ENCODE results near the gene PMM2.

Gene PMM2

GRCh38 chr16:8853150-8853549 is 55.5 kb downstream of the PMM2 start:
- no peak for DNase-seq

GRCh38 chr16:8853611-8854010 is 56.0 kb downstream of the PMM2 start:
- no peak for DNase-seq

- no peak for DNase-seq
These were observed 56.8 kb downstream of the PMM2 start for GRCh38 chr16:8854298-8854948.

GRCh38 chr16:8855051-8855786 is 57.6 kb downstream of the PMM2 start:
- DNase-seq: no peak

GRCh38 chr16:8855972-8856371 is 58.3 kb downstream of the PMM2 start:
- no peak for DNase-seq

GRCh38 chr16:8858994-8859912 is 61.6 kb downstream of the PMM2 start:
- DNase-seq: no peak

- DNase-seq: no peak
These were observed 62.6 kb downstream of the PMM2 start for GRCh38 chr16:8859913-8860881.

- DNase-seq: no peak
These were observed 64.1 kb downstream of the PMM2 start for GRCh38 chr16:8861563-8862308.

- DNase-seq: no peak
These were observed 64.9 kb downstream of the PMM2 start for GRCh38 chr16:8862309-8863130.

- no peak for DNase-seq
These were observed 66.2 kb downstream of the PMM2 start for GRCh38 chr16:8863594-8864424.

- DNase-seq: no peak
These were observed 67.0 kb downstream of the PMM2 start for GRCh38 chr16:8864480-8865110.

- no peak for DNase-seq
These were observed 67.7 kb downstream of the PMM2 start for GRCh38 chr16:8865145-8865882.

GRCh38 chr16:8866118-8866883 is 68.7 kb downstream of the PMM2 start:
- DNase-seq: no peak

- DNase-seq: no peak
These were observed 69.2 kb downstream of the PMM2 start for GRCh38 chr16:8866884-8867215.

GRCh38 chr16:8867216-8867931 is 69.7 kb downstream of the PMM2 start:
- peak; percentile 43 for DNase-seq

- DNase-seq: peak; percentile 74
These were observed 70.3 kb downstream of the PMM2 start for GRCh38 chr16:8867932-8868415.
